Stimulated activated CD4-positive, alpha-beta T cell treated with anti-CD3 and anti-CD28 coated beads, Interleukin-12 subunit alpha, Interleukin-12 subunit beta, amount 100 ng/mL, for 24 hours (primary cell): ENCODE results near the gene TSPAN4.

ENCODE experiments used
- DNase-seq, 2 experiments: peaks; one replicate each; pipeline ENCODE4 v3.0.0-alpha.2; 2020; ENCODE audit warnings: low read depth in 2 of 2

TSPAN4 gene

GRCh38 chr11:836700-837099, 6.0 kb upstream of the TSPAN4 start:
- DNase-seq = no peak

GRCh38 chr11:837189-837989, 5.3 kb upstream of the TSPAN4 start:
- DNase-seq = no peak

GRCh38 chr11:837990-838307, 4.7 kb upstream of the TSPAN4 start:
- DNase-seq = no peak

- no peak for DNase-seq
Measured at GRCh38 chr11:838441-839279, 4.0 kb upstream of the TSPAN4 start.

- no peak for DNase-seq
Measured at GRCh38 chr11:839280-839623, 3.4 kb upstream of the TSPAN4 start.

- no peak for DNase-seq
Measured at GRCh38 chr11:839875-840617, 2.6 kb upstream of the TSPAN4 start.

- DNase-seq = no peak
Measured at GRCh38 chr11:841981-842369, 677 bp upstream of the TSPAN4 start.

- no peak for DNase-seq
Measured at GRCh38 chr11:843086-843734, 558 bp downstream of the TSPAN4 start.

GRCh38 chr11:843818-844692, 1.4 kb downstream of the TSPAN4 start:
- no peak for DNase-seq

GRCh38 chr11:844693-845644, 2.3 kb downstream of the TSPAN4 start:
- no peak for DNase-seq

- DNase-seq = no peak
Measured at GRCh38 chr11:845872-846495, 3.3 kb downstream of the TSPAN4 start.

GRCh38 chr11:846496-847098, 3.9 kb downstream of the TSPAN4 start:
- DNase-seq = no peak

GRCh38 chr11:847876-848275, 5.2 kb downstream of the TSPAN4 start:
- no peak for DNase-seq

- DNase-seq = peak; percentile 38 to 54
Measured at GRCh38 chr11:848380-848931, 5.8 kb downstream of the TSPAN4 start.

- no peak for DNase-seq
Measured at GRCh38 chr11:849104-849824, 6.6 kb downstream of the TSPAN4 start.

- no peak for DNase-seq
Measured at GRCh38 chr11:849951-850774, 7.5 kb downstream of the TSPAN4 start.
